LNCAP (cell line): ENCODE measurements around the gene DIPK1B.

Experiments
- TF ChIP-seq, protein P1 (sequence below): fragments of 450-650 bp; IDR thresholded peaks from 2 replicates; pipeline ENCODE4 v1.5.1; 2017; ENCODE audit warnings: mild to moderate bottlenecking

DIPK1B gene

DNA sequence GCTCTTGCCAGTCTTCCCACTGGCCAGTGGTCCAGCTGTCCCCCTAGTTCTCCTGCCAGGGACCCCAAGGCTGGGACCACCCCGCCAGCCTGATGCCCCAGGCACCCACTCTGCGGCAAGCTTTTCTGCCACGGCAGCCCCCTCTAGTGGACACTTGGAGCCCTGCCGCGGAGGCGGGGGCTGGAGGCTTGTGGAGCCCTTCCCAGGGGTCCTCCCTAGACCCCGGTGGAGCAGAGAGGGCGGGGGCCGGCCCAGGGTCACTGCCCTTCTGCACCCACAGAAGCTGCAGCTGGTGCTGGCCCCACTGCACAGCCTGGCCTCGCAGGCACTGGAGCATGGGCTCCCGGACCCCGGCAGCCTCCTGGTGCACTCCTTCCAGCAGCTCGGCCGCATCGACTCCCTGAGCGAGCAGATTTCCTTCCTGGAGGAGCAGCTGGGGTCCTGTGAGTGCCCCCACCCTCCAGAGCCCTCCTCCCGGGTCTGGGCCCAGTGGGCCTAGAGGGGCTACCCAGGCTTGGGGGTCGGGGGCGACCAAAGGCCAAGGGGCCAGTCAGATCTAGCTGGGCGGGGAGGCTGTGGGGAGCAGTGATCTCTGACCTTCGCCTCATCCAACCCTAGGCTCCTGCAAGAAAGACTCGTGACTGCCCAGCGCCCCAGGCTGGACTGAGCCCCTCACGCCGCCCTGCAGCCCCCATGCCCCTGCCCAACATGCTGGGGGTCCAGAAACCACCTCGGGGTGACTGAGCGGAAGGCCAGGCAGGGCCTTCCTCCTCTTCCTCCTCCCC is 40.5 kb upstream of the DIPK1B start:
- TF ChIP-seq, protein P1, sequence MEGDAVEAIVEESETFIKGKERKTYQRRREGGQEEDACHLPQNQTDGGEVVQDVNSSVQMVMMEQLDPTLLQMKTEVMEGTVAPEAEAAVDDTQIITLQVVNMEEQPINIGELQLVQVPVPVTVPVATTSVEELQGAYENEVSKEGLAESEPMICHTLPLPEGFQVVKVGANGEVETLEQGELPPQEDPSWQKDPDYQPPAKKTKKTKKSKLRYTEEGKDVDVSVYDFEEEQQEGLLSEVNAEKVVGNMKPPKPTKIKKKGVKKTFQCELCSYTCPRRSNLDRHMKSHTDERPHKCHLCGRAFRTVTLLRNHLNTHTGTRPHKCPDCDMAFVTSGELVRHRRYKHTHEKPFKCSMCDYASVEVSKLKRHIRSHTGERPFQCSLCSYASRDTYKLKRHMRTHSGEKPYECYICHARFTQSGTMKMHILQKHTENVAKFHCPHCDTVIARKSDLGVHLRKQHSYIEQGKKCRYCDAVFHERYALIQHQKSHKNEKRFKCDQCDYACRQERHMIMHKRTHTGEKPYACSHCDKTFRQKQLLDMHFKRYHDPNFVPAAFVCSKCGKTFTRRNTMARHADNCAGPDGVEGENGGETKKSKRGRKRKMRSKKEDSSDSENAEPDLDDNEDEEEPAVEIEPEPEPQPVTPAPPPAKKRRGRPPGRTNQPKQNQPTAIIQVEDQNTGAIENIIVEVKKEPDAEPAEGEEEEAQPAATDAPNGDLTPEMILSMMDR, result peak; percentile 96

DNA sequence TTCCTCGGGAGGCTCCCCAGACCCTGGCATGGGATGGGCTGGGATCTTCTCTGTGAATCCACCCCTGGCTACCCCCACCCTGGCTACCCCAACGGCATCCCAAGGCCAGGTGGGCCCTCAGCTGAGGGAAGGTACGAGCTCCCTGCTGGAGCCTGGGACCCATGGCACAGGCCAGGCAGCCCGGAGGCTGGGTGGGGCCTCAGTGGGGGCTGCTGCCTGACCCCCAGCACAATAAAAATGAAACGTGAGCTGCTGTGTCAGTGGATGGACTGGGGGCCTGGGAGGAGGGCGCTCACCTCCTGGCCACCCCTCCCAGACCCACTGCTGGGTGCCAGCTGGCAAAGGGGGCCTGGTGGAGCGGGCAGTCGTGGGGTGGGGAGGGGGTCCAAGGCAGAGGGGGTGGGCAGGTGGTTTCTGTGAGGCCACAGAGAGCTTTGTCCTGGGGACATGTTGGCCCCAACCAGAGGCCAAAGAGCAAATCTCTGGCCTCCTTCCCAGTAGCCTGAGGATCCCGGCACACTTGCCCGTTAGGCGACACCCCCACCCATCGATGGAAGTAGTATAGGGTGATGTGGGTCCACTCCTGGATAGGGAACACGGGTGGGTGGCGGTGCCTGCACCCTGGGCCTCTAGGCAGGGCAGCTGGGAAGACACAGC is 39.8 kb upstream of the DIPK1B start:
- TF ChIP-seq, protein P1, result no peak

DNA sequence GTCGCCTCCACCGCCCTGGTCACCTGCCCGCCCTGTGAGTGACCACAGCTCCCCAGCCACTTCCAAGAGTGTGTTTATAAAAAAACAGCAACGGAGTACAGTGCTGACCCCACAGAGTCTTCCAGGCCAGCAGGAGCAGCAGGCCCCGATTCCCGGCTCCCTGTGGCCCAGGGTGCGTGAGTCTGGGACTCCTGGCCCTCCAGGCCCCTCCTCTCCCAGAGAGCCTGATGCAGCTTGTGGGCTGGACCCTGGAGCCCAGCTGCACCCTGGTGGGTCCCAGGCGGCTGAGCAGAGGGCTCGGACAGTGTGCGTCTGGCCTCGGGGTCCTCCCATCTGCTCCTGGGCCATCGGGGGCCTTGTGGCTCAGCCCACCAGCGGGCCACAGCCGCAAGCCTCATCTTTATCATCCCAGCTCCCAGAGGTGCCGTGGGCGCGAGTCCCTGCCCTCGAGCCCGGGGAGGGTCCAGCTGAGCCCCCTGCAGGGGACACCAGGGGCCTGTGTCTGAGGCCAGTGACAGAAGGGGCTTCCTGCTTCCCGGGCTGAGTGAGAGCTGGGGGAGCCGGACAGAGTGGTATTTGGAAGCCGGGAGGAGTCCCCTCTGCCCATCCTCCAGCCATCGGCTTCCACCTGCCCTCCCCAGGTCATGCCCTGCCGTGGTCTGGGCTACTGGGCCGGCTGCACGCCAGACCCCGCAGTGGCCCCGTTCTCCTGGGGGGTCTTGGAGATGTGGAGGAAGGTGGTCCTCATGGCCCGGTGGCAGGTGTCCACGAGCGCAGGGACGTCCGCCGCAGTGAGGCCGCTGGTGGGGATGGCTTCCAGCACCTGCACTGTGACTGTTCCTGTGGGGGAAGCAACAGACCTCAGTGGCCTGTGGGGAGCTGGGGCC is 39.0 kb upstream of the DIPK1B start:
- TF ChIP-seq, protein P1, result no peak

DNA sequence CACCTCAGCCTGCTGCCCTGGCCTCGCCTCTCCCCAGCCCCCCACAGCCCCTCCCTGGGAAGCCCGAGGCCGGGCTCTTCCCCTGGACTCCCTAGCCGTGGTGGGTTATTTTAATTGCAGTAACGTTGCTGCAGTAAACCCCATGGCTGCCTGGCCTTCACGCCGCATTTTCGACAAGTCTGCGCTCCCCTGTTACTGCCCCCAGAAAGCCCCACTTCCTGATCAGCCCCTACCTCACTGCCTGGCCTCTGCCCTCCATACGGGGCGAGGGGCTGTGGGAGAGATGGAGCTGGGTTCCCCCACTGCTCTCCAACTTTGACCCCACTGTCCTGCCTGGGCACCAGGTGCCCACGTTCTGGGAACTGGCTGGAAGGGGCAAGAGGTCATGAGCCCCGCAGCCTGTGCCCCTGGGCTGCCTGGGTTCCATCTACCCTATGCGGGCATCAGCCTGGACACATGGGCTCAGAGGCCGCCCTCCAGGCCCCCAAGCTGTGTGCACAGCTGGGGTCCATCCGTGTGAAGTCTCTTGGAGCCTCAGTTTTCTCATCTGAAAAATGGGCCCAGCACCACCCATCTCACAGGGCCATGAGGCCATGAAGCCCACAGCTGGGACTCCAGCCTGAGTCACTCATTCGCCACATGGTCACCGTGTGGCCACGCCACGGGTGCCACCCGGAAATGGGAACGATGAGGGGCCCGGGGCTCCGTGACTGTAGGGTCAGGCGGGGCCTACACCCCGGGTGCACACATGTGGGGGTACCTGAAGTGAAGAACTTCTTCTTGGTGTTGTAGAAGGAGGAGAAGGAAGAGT is 38.2 kb upstream of the DIPK1B start:
- TF ChIP-seq, protein P1, result no peak

DNA sequence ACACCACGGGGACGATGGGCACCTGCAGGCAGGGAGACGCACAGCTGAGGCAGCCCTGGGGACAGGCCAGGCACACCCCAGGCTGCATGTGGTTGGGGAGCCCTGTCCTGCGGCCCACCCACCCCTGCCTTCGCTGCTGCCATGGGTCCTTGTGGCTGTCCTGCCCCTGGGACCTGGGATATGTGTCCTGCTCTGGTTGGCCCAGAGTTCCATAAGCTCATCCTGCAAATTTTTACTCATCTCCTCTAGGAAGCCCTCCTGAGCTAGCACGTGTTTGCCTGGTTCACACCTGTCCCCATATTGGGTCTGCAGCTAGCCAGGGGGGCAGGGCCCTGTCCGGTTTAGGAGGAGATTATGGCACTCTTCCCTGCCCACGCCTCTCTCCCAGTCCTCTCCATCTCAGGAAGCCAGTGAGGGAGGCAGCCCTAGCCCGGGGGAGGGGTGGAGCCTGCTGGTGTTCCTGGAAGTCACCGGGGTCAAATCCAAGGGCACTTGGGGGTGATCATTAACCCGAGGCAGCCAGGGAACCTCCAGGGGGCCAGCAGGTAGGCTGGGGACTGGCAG is 37.5 kb upstream of the DIPK1B start:
- TF ChIP-seq, protein P1, result no peak

DNA sequence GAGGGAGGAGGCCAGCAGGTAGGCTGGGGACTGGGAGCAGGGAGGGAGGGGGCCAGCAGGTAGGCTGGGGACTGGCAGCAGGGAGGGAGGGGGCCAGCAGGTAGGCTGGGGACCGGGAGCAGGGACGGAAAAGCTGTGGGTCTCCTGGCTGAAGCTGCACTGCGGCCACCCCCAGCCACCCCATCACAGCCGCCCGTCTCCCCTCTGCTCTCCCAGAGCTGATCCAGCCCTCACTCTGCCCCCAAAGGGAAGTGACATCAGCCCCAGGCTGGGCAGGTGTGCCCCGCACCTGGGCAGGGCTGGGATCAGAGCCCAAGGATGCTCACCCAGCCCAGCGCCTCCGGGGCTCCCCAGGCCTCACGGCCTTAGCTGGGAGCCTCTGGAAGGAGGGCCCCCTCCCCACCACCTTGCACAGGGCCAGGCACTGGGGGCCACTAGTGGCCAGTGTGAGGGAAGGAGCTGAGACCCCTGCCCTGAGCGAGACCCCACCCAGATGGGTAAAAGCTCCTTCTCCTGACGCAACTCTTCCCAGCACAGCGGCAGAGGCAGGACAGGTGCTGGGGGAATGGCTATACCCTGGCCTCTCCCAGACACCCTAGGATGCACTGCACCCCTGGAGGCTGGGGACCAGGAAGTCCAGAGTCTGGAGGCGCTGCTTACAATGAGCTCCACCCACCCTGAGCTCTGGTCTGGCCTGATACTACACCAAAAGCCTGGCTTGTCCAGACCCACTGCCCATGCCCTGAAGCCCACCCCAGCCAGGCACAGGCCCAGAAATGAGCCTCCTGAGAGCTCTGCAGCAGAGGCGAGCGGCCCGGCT is 36.7 kb upstream of the DIPK1B start:
- TF ChIP-seq, protein P1, result no peak
